Central memory CD8-positive, alpha-beta T cell (primary cell): ENCODE data around the gene IL17RD.

Experiments used
- ATAC-seq: fragments of 150-1000 bp; cut with Tn5 transposase; replicated peaks from 2 replicates; pipeline ENCODE4 v1.10.0; 2022; ENCODE audit warnings: mild to moderate bottlenecking, moderate FRiP score, moderate number of reproducible peaks; ENCODE audit not compliant: poor library complexity, severe bottlenecking; ENCODE audit errors: extremely low read depth
- DNase-seq, 2 donors: peaks; one replicate each; pipeline ENCODE4 v3.0.0; 2021; ENCODE audit warnings: low spot score in 2 of 2
- H3K27ac Mint-ChIP-seq: one replicate; pipeline ENCODE4 v1.8.0; 2022; ENCODE audit warnings: low read depth, mild to moderate bottlenecking, moderate library complexity, mixed read lengths
- H3K27me3 Mint-ChIP-seq: one replicate; pipeline ENCODE4 v1.8.0; 2022; ENCODE audit warnings: mixed read lengths
- H3K36me3 Mint-ChIP-seq: one replicate; pipeline ENCODE4 v1.8.0; 2022; ENCODE audit warnings: mild to moderate bottlenecking, moderate library complexity, mixed read lengths; ENCODE audit not compliant: insufficient read depth
- H3K4me1 Mint-ChIP-seq: one replicate; pipeline ENCODE4 v1.8.0; 2022; ENCODE audit warnings: mixed read lengths
- H3K4me3 Mint-ChIP-seq: one replicate; pipeline ENCODE4 v1.8.0; 2022; ENCODE audit warnings: mild to moderate bottlenecking, moderate library complexity, mixed read lengths
- H3K9me3 Mint-ChIP-seq: one replicate; pipeline ENCODE4 v1.8.0; 2022; ENCODE audit warnings: mixed read lengths

IL17RD gene

DNA sequence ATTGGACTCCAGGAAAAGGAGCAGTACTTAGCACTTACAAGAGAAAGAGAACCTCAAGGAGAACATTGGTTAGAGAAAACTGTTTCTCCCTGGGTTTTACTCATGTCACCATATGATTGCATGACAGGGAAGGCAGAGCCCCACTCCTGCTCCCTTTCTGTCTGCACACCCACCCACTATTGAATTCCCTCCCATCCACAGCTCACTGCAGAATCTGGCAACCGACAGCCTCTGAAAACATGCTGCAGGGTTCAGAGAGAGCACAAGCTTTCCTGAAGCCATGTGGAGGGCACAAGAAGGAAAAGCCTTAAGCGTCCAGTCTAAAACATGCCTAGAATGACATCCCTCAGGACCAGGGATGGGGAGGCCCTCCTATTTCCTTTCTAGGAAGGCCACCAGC is 3.0 kb upstream of the IL17RD start:
- no peak overlapping the region for H3K27ac Mint-ChIP-seq
- H3K4me3 Mint-ChIP-seq: no peak overlapping the region
- peaks cover 1% of the 10 kb centered on the region for H3K36me3 Mint-ChIP-seq
- DNase-seq (no peak), ATAC-seq (no peak)
- H3K27me3 Mint-ChIP-seq: peaks cover 91% of the 10 kb centered on the region
- peaks cover 17% of the 10 kb centered on the region for H3K4me1 Mint-ChIP-seq
- no peaks in the 10 kb centered on the region for H3K9me3 Mint-ChIP-seq

DNA sequence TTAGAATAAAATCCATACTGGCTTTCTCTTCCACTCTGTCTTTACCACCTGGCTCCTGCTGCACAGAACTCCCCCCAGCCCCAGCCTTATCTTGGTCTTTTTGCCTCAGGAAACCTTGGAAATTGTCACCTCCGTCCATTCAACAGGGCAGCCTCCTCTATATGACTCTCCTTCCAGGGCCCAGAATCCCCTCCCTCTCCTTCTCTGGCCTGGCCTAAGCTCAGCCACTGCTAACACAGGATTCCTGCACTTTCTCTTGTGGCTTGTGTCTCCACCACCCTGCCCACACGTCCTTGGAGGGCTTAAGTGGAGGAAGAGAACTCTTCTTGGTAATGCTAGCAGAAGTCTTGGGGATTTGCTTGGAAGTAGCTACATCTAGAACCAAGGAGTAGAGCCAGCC is 1.5 kb upstream of the IL17RD start:
- Mint-ChIP-seq H3K27ac (no peak overlapping the region), H3K4me1 (peaks cover 17% of the 10 kb centered on the region), H3K4me3 (no peak overlapping the region), H3K9me3 (no peaks in the 10 kb centered on the region), H3K36me3 (peaks cover 1% of the 10 kb centered on the region), H3K27me3 (peaks cover 92% of the 10 kb centered on the region)
- DNase-seq (no peak), ATAC-seq (no peak)

DNA sequence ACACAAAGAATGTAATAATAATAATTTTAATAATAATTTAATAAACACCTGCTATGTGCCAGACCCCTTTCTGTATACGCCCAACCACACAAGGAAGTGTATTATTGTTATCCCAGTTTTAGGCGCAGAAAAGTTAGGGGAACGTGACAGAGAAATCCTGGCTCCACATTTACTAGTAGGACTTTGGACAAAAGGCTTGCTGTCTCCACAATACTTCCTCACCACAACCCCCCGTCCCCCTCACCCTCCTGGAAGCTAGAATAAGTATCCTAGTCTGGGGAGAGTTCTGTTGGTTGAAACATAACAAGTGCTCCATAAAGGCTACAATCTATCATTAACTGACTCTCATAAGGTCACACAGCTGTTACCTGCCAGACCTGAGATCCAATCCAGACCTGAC is 488 bp upstream of the IL17RD start:
- peaks cover 94% of the 10 kb centered on the region for H3K27me3 Mint-ChIP-seq
- DNase-seq (no peak), ATAC-seq (no peak)
- H3K36me3 Mint-ChIP-seq: peaks cover 1% of the 10 kb centered on the region
- peak overlapping the region; percentile 80 for H3K4me3 Mint-ChIP-seq
- no peaks in the 10 kb centered on the region for H3K9me3 Mint-ChIP-seq
- H3K4me1 Mint-ChIP-seq: peaks cover 18% of the 10 kb centered on the region
- H3K27ac Mint-ChIP-seq: no peak overlapping the region

DNA sequence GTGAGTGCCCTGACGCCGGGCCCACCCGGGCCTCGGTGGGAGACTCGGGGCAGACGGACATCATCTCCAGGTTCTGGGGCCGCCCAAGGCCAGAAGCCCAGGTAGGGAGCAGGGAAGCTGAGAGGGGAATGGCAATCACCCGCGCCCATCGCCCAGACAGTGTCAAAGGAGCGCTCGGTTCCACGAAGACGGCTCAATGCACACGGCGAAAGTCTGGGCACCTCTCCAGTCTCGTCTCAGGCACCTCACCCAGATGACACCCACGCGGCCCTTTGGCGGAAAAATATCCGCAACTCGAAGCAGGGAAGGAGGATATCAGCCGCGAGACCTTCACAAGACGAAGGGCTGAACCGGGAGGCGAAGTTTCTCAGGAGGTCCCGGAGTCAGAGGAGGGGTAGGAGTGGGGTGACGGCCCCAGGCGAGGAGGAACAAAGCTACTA is 916 bp downstream of the IL17RD start:
- H3K36me3 Mint-ChIP-seq: peaks cover 1% of the 10 kb centered on the region
- DNase-seq (no peak), ATAC-seq (peak; percentile 24)
- no peak overlapping the region for H3K27ac Mint-ChIP-seq
- no peaks in the 10 kb centered on the region for H3K9me3 Mint-ChIP-seq
- peak overlapping the region; percentile 80 for H3K4me3 Mint-ChIP-seq
- peaks cover 87% of the 10 kb centered on the region for H3K27me3 Mint-ChIP-seq
- peaks cover 20% of the 10 kb centered on the region for H3K4me1 Mint-ChIP-seq

DNA sequence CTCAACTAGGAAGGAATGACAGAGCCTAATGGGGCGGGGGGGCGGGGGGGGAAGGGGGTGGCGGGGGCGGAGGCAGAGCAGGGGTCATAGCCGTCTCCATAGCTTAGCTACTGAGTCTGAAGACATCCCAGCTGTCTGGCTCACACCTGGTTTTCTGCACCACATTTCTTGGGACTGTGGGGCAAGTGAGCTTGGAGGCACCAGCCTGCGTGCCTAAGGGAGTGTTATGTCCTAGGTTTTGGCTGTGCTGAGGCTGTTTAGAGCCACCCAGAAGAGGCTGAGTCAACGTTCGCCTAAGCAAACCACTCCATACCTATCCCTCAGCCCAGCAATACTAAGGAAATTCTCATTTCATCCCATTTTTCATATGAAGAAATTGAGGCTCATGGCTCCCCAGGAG is 1.4 kb downstream of the IL17RD start:
- Mint-ChIP-seq H3K27ac (no peak overlapping the region), H3K36me3 (peaks cover 1% of the 10 kb centered on the region), H3K9me3 (no peaks in the 10 kb centered on the region), H3K4me3 (peak overlapping the region; percentile 80), H3K27me3 (peaks cover 82% of the 10 kb centered on the region), H3K4me1 (peaks cover 25% of the 10 kb centered on the region)
- ATAC-seq: no peak
- DNase-seq: no peak

DNA sequence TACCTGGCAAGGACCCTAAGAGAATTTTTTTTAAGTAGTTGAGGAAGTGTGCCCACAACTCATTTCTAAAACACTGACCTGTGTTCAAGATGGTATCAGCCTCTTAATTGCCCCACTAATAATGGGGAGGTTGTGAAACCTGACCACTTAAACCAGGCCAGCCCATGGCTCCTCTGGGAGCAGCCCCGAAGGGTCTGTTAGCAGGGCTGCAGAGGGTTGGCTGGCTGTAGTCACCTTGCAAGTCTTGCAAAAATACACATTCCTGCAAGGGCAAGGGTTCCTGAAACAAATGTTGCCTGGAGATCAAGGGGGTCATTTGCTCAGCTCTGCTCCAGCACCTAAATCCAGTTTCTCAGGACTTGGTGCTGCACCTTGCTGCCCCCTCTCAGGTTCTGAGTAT is 3.2 kb downstream of the IL17RD start:
- Mint-ChIP-seq H3K27ac (no peak overlapping the region), H3K27me3 (peaks cover 63% of the 10 kb centered on the region), H3K4me1 (peaks cover 27% of the 10 kb centered on the region), H3K4me3 (no peak overlapping the region), H3K9me3 (no peaks in the 10 kb centered on the region), H3K36me3 (peaks cover 1% of the 10 kb centered on the region)
- DNase-seq (no peak), ATAC-seq (no peak)

DNA sequence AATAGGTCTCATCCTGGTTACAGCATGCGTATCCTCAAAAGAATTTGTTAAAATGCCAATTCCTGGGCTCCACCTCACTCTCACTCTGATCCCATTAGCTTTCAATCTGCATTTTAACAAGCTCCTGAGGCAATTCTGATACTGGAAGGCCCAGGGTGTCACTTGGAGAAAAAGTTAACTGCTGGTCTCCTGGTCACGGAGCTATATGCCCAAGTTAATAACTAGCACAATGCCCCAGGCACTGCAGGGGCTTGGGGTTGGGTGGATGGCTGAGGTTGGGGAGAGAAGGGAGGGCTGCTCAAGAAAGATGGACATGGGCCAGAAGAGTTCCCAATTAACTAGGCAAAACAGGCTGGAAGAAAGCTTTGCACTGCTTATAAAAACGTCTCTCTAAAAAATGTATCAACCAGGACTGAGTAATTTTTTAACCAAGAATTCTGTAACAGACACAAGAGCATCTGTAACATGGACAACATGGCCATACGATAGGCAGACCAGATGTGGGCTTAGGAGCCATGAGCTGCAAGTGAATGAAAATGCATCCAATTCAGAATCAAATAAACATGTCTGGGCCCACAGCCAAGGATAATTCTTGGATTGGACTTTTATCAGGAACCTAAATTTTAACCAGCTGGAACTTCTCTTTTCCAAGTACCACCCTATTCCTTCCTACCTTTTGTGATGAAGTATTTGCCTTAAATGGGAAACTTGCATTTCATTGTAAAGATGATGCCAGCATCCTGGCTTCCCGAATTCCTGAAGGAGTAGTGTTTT is 4.2 kb downstream of the IL17RD start:
- H3K9me3 Mint-ChIP-seq: no peaks in the 10 kb centered on the region
- ATAC-seq (no peak), DNase-seq (no peak)
- peak overlapping the region; percentile 60 for H3K27ac Mint-ChIP-seq
- peaks cover 54% of the 10 kb centered on the region for H3K27me3 Mint-ChIP-seq
- H3K4me1 Mint-ChIP-seq: peaks cover 26% of the 10 kb centered on the region
- no peak overlapping the region for H3K4me3 Mint-ChIP-seq
- peaks cover 1% of the 10 kb centered on the region for H3K36me3 Mint-ChIP-seq

DNA sequence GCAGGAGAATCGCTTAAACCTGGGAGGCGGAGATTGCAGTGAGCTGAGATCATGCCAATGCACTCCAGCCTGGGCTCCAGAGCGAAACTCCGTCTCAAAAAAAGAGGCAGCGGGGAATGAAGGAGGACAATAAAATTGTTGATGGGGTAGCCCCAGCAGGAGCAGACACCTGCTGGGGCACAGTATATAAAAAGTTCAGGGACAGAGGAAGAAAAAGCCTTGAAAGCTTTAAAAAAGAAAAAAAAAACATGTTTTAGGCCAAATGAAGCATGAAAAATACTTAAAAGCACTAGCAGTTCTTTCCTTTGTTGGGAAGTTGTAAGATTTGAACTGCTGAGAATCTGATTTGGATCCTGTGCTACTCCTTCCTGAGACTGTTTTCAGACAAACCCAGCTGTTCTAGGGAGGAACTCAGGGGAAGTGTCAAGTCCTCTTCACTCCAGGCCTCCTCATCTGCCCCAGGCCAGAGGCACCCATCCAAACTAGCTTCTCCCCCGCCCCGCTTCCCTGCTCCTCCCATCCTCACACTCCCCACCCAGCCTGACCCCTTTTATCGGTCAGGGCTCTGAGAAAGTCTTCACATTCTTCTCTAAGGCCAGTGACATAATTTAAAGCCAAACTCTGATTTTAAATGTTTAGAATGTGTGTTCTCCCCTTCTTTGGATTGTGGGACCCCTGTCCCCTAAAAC is 4.9 kb downstream of the IL17RD start:
- Mint-ChIP-seq H3K9me3 (no peaks in the 10 kb centered on the region), H3K4me3 (no peak overlapping the region), H3K27ac (peak overlapping the region; percentile 60), H3K36me3 (no peaks in the 10 kb centered on the region), H3K27me3 (peaks cover 47% of the 10 kb centered on the region), H3K4me1 (peaks cover 20% of the 10 kb centered on the region)
- ATAC-seq: no peak
- DNase-seq: no peak

DNA sequence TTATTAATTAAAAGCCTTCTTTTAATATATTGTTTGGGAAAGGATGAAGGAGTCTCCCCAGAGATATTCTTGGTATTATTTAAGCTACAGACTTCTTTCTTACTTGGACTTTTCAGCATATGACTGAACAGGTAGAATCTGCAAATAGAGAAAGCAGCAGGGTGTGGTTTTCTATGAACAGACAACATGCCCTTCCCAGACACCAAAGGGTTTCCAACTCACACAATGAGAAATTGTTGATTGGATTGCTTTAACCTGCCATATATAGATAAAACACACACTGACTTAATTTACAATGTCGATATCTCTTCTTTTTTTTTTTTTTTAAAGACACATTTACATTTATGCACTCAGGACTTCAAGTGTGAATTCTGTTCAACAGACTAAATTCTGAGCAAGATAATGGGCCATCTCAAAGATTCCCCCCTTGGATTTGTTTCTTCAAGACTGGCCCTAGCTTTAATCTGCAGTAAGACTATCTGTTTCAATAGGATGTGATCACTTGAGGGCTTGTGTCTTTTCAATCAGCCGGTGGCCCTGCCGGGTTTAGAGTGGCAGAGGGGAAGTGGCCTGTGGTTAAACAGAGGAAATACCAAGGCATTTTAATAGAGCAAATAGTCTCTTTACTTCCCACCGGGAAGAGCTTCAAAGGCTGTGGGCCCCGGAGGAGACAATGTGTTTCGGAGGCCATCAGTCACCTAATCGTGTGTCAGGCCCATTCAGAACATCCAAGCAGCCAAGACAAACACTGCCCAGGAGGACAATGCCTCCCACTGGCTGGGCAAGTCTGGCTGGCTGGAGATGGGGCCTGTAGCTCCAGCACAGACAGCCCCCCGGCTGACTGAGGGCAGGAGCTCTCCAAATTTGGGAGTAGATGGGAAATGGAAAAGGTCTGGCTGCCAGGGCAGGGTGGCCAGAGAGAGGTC is 6.1 kb downstream of the IL17RD start:
- no peak overlapping the region for H3K27ac Mint-ChIP-seq

DNA sequence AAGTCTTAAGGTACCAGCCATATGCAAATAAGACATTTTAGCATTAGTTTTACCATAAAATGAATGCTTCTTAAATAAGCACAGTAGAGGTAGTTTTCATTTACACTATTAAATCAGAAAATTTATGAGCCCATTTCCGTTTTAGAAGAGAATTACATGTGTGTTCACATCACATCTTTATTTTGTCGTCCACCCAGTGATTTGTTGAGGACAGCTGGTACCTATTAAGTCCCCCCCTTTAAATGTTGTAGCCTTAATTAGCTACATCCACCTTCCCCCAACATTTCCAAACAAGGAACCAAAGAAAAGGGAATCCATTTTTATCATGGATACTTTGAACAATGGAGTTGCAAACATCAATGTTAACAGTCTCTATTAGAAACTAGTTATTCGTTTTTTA is 6.8 kb downstream of the IL17RD start:
- Mint-ChIP-seq H3K9me3 (no peaks in the 10 kb centered on the region), H3K36me3 (no peaks in the 10 kb centered on the region), H3K4me1 (peaks cover 14% of the 10 kb centered on the region), H3K4me3 (no peak overlapping the region), H3K27me3 (peaks cover 32% of the 10 kb centered on the region), H3K27ac (no peak overlapping the region)
- ATAC-seq (no peak), DNase-seq (no peak)

More for the DNA sequence above, 6.1 kb downstream of the IL17RD start:
- H3K27me3 Mint-ChIP-seq: peaks cover 39% of the 10 kb centered on the region
- ATAC-seq: peak; percentile 64
- peaks cover 15% of the 10 kb centered on the region for H3K4me1 Mint-ChIP-seq
- no peaks in the 10 kb centered on the region for H3K9me3 Mint-ChIP-seq
- no peak for DNase-seq
- H3K4me3 Mint-ChIP-seq: peak overlapping the region; percentile 23
- H3K36me3 Mint-ChIP-seq: no peaks in the 10 kb centered on the region

DNA sequence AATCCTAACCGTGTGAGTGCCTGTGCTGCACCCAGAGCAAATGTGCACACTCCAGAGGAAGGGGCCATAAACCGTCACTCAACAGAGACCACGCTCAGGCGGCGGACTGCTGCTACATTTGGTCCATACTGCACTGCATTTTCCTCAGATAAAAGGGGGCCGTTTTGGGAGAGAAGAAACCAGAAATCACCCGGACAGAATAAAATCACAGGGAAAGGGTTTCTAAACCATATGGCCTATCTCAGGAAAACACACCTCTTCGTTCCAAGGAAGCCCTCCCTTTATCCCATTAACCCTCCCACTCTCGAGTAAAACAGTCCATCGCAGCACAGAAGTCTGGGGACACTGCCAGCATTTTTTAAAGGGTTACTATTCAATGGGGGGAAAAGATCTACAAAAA is 7.6 kb downstream of the IL17RD start:
- DNase-seq (no peak), ATAC-seq (no peak)
- no peaks in the 10 kb centered on the region for H3K9me3 Mint-ChIP-seq
- H3K36me3 Mint-ChIP-seq: no peaks in the 10 kb centered on the region
- no peak overlapping the region for H3K4me3 Mint-ChIP-seq
- H3K27me3 Mint-ChIP-seq: peaks cover 24% of the 10 kb centered on the region
- H3K27ac Mint-ChIP-seq: no peak overlapping the region
- H3K4me1 Mint-ChIP-seq: peaks cover 14% of the 10 kb centered on the region

DNA sequence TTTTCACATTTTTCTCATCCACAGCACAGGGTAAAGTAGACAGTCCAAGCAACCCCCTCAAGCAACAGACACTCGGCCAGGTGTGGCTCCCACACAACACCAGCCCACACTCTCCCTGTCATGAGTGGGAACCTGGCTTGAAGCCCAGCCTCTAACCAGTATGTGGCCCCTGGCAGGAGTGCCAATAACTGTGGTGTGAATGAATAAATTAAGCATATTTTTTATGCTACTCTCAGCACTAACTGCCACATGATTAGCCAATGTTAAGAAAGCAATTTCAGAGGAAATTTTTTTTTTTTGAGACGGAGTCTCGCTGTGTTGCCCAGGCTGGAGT is 9.9 kb downstream of the IL17RD start:
- Mint-ChIP-seq H3K27ac (no peak overlapping the region), H3K9me3 (no peaks in the 10 kb centered on the region), H3K4me1 (peaks cover 10% of the 10 kb centered on the region), H3K4me3 (no peak overlapping the region), H3K36me3 (no peaks in the 10 kb centered on the region), H3K27me3 (peaks cover 20% of the 10 kb centered on the region)
- DNase-seq (no peak), ATAC-seq (no peak)
